ENCODE results near the gene TENM3.

TENM3 gene

DNA sequence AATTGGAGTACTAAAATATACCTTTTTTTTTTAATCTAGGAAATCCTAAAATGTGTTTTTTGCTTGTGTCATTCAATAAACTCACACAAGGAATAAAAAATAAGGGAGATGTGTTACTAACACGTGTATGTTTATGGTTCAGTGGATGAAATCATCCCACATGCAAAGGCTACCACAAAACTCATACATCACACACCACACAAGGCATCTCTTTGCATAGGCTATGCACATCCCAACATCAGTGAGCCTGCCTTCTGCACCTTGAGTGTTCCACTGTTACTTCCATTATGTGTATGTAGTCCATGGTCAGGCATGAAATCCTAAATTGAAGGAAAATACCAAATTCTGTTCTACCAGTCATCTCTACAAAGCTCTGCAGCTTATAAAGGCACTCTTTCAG is 460.9 kb downstream of the TENM3 start:
- DNase-seq = no peak

DNA sequence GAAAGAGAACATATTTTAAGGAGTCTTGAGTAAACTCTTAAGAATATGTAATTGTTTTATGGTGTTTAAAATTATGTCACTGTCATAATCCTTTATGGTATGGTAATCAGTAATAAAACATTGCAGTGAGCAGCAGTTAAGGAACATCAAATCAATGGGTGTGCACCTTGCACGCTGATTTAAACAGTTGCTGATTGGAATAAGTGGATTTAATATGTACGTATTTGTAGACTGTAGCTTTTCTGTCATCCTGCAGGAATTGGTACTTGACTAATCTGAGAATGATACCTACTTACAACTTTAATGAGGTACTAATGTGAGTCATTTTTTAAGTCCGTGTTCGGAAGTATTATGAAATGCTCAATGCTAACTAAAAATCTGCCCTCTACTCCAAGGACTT is 461.7 kb downstream of the TENM3 start:
- DNase-seq = no peak

DNA sequence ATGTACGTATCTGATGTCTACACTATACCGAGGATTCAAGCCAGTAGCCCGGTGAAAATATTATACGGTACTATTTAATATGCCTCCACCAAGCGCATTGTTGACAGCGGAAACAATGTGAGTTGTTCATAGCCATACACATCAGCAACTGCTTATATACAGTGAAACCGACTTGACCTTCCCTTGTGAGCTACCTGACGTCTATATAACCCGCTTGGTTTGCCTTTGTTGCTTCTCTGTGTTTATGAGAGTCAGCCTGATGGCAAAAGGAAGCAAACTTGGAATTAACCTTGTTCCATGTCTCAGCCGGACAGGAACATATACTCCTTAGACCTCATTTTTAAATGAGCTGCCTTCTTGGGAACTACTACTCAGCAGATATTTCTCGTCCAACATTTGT is 462.2 kb downstream of the TENM3 start:
- no peak for DNase-seq

DNA sequence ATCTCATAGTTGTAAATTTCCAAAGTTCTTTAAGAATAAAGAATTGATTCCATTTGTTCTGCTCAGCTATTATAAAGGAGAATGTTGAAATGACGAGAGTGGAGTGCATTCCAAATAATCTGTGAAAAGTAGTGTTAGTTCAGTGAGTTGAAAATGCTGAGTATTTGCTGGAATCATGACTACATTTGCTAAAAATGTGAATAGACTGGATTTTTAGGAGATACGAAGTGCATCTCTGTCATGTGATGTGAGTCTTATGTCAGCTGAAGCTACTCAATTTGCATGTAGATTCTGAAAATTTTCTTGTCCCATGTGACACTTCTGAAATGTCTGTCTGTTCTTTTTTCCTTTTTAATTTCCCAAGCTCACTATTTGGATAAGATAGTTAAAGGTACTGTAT is 468.0 kb downstream of the TENM3 start:
- DNase-seq = no peak

DNA sequence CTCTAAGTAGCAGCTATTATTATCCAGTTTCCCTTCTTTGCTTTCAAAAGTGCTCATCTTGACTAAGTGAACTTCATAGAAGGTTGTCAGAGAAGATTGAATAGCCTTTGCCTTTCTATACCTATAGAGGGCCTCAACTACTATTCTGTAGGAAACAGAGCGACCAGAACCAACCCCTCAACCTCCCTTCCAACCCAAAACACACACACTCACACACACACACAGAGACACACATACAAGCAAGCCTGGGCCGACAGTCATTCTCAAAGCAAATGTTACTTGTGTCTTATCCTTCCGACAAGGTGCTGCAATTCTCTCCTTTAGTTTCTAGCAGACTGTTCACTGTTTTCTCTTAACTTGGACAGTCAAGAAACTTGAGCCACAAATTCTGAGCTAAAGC is 472.3 kb downstream of the TENM3 start:
- no peak for DNase-seq

DNA sequence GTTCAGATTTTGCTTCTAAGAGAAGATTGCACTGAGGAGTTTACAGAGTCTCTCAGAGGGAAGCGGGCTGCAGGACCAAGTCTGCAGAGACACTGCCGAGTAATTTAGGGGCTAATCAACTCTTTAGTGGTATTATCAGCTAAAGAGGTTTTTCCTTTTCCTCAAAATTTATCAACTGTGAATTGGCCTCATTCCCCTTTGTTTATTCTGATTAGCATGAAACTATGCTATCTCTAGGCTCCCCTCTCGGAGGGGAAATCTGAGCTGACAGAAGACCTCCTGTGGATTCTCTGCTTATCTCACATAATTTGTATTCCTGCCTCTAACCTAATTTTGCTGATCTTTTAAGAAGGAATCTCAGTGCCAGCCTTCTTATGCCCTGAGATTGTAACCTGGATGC is 473.0 kb downstream of the TENM3 start:
- no peak for DNase-seq

DNA sequence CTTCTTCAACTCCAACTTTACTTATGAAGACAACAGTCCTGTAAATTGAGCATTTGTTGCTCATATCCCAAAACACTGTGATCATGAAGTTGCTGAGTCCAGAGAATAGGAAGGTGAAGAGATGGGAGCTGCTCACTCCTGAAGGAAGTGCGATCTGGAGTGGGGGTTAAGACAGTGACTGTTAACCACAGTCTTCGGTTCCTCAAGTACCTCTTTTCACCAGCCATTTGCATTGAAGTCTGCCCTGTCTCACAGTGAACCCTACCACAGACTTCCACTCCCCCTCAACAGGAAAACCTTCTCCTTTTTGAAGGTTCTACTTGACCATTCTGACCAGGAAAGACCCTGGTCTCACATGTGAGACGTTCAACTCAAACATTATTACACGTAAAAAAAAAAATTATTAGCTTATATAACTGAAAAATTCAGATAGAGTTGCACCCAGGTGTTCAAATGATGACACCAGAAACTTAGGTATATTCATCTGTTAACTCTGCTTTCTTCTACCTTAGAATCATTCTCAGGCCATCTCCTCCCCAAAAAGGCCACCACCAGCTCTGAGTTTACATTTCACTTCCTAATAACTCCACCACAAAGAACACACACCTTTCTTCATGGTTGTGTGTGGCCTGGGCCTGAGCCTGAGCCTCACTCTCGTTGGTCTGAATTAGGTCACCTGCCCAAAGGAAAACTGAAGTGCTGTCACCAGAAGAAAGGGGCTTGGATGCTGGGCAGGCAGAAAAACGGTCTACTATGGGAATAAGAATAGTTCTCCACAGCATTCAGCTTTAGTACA is 474.8 kb downstream of the TENM3 start:
- no peak for DNase-seq

DNA sequence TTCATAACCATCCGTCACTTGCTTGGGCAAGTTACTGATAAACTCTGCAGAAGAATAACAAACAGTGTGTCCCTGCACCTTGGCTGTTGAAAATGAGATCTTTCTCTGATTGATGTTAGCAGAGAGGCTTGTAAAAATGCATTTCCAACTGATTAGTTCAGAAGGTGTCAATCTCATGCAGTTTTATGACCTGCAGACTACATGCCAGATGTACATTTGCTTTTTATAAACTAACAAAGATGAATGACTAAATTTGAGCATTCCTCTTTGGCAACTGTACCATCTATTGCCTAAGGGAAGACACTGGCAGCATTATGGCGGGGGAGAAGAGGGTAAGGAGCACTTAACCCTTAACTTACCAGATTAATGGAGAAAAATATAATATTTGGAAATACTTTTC is 481.2 kb downstream of the TENM3 start:
- no peak for DNase-seq

DNA sequence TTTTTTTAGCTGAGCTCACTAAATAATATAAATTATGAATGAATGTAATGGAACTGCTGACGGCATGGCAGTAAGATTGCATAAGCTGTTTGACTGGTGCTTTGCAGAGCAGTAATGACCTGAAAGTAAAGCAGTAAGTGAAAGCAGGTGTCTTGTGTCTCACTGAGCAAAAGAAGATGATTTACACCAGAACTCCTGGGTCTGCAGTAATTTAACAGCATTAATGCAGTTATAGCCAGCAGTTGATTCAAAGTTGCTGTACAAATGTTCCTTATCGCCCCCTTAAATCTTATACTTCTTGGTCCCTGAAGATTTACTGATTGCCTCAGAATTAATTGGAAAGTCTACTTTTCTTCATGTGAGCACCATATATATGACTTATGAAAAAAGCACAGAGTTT is 486.3 kb downstream of the TENM3 start:
- DNase-seq = no peak

DNA sequence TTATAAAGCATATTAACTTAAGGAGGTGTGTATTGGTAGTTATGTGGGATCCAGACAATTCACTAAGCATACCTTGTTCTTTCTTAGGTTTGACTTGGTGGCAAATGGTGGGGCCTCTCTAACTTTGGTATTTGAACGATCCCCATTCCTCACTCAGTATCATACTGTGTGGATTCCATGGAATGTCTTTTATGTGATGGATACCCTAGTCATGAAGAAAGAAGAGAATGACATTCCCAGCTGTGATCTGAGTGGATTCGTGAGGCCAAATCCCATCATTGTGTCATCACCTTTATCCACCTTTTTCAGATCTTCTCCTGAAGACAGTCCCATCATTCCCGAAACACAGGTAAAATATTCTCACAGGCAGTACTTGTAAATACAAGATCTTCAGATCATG is 487.6 kb downstream of the TENM3 start:
- DNase-seq = no peak

DNA sequence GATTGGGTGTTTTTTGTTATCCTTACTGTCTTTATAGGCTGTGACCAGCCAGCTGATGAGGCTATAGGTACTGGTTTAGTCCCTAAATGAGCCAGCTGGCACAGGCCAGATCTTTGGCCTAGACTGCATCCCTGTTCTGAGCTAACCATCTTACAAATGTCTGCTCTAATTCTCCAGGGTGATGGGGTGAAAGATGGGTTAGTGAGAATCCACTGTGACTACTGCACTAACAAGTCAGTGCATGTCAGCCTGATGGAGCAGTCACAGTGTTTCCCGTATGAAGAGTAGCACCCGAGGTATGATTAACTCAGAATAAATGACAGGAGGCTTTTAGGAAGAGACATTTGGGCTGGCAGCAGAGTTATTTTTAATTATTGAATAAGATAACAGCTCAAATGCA is 493.0 kb downstream of the TENM3 start:
- no peak for DNase-seq

DNA sequence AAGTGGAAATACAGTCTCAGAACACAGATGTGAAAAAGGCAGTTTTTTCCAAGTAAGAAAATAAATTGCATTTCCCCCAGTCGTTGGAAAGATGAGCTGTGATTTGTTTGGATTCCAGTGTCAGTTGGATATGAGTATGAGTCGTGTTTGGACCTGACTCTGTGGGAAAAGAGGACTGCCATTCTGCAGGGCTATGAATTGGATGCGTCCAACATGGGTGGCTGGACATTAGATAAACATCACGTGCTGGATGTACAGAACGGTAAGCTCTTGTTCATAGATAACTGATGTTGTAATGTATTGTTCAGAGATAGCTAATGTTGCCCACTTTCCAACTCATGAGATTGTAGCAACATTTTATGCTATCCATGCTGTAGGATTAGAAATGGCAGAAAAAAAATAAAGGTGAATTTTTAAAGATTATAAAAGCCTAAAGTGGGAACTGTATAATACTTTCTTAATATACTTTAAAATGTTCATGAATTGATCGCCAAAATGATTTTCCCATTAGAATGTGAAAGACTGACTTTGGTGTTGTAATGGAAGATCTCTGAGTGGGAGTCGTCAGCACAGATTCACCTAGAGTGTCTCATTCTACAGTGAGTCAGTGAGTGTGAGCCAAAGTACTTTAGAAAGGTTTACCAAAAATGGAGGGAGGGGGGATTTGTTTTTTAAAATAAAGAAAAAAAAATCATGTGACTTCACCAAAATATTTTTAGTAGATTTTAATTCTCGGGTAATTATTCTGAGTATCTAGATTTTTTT is 495.3 kb downstream of the TENM3 start:
- no peak for DNase-seq

DNA sequence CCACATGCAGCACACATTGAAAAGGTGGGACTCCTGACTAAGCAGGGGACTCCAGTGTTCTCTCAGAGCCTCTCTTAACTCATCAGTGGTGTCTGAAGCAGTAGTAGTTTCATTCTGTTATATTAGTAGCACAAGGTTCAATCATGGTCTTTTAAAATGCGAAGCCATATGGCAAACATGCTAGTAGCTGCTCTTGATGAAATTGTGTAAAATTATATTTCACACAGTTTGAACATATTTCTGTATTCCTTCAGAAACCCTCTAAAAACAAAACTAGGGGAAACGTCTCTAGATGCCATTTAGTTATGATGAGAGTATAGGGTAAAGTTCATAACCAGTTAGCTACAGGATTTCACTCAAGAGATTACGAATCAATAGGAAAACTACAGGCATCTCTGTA is 497.1 kb downstream of the TENM3 start:
- no peak for DNase-seq

DNA sequence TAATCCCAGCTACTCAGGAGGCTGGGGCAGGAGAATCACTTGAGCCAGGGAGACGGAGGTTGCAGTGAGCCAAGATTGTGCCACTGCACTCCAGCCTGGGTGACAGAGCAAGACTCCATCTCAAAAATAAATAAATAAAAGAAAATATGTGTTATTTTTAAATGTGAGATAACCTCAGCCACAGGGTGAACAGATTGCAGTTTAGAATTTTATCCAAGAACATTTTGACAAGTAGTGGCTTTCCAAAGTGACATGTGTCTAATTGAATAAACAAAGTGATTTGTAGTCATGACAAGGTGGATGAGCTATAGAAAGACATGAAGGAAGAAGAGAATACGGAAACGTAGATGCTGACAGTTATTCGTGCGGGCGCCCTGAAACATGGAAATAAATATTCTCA is 497.9 kb downstream of the TENM3 start:
- no peak for DNase-seq

DNA sequence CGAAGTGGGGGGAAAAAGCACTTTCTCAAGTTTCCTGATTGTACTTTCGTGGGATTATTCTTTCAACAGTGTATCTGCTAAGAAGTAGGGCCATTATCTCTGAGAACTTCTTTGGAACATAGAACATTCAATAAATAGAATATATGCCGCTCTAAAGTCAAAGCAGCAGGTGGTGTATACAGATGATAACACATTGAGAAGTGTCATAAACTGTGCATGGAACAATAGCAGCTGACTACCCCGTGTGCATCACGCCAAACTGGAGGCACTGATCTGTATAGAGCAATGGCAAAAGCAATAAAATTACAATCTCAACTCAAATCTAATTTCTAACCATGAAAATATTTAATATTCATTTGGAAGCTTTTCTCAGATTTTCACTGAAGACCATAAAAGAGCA is 498.7 kb downstream of the TENM3 start:
- no peak for DNase-seq

DNA sequence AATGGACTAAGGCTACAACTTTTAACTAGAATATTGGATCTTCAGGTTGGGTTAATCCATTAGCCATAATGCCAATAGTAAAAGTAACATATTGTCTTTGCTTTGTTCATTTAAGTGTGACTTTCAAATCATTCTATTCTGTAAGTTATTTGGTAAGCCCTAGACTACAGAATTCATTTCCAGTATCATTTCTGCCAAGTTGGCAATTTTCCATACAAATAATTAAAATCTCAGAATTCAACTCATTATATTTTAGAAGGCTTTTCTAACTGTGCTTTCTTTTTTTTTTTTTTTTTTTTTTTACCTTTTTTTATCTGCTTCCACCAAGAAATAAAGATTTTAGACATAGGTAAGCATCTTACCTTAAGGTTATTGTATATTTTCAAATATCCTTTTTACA is 500.6 kb downstream of the TENM3 start:
- no peak for DNase-seq

DNA sequence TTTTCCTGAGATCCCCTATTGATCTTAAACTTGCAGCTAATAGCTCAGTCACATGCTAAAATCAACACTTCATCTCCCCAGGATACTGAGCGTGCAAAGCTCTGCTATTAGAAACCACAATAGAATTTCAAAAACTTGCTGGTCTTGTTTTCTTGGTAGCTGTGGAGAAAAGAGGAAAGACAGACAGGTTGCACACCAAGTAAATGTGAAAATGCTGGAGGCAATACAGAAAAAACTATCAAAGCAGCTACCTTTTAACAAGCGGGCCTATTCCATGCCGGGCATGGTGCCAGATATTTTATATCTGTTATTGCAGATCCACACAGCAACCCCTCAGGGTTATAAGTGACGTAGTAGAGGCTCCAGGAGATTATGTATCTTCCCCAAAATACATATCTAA is 502.0 kb downstream of the TENM3 start:
- DNase-seq = no peak

DNA sequence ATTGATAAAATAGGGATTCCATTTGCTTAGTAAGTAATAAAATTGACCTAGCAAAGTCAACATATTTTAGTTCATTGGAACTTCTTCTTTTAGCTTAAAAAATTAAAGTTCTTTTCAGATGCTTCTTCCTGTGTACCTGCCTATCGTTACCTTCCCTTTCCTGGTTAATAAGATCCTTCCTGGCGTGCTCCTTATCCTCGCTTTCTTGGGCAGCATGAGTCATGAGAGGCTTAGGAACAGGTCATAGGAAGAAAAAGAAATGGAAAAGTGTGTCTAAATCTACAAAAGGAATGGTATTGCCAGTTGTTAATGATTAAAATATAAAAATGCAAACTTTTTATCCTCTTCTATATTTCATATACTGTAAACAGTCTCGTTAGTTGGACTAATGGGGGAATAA is 503.7 kb downstream of the TENM3 start:
- no peak for DNase-seq

DNA sequence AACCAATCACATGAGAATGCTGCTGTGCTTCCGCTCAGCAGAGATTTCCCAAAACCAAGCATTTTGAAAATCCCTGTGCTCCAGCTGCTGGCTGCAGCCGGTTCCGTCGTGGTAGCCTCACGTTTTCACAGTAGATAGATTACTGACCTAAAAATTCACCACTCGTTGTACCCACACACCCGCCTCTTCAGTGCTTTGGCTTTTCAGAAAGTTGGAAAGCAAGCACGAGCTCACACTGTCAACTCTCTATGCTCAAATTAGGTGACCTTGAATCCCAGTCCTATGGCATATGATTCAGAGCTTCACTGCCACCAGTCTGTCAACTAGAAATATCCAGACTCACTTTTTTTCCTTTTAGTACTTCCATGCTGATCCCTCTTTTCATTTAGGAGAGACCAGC is 505.1 kb downstream of the TENM3 start:
- no peak for DNase-seq

DNA sequence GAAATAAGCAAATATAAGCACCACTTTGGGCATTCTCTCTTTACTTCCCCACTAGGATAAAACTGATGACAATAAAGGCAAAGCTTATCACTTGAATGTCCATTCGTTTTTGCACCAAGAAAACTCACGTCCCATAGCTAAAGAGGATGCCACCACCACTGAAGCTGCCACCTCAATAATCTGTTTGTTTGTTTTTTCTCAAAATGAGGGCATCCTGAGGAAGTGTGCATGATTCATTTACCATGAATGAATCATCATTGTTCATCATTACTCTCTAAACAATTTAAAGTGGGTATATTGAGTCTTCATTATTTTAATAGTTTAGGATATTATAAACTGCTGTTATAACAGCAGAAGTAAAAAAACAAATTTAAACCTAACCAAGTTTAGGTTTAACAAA is 505.7 kb downstream of the TENM3 start:
- no peak for DNase-seq

DNA sequence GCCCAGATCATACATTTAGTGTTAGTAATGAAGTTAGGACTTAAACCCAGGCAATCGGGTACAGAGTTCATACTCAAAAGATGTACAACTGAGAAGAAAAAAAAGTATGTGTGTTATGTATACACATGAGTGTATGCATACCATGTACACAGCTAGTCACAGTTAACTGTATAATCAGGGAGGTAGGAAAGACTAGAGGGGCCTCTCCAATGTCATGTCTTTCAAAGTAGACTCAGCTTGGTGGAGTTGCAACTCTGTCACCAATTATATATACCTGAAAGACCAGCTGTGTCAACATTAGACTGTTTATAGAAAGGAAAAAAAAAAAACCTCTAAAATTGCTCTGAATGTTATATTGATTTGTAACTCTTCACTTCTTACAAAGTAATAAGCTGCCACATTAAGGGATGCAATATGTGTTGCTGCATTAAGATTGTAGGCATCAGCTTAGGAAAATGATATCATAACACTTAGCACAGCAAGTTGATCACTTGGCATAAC is 506.5 kb downstream of the TENM3 start:
- no peak for DNase-seq

DNA sequence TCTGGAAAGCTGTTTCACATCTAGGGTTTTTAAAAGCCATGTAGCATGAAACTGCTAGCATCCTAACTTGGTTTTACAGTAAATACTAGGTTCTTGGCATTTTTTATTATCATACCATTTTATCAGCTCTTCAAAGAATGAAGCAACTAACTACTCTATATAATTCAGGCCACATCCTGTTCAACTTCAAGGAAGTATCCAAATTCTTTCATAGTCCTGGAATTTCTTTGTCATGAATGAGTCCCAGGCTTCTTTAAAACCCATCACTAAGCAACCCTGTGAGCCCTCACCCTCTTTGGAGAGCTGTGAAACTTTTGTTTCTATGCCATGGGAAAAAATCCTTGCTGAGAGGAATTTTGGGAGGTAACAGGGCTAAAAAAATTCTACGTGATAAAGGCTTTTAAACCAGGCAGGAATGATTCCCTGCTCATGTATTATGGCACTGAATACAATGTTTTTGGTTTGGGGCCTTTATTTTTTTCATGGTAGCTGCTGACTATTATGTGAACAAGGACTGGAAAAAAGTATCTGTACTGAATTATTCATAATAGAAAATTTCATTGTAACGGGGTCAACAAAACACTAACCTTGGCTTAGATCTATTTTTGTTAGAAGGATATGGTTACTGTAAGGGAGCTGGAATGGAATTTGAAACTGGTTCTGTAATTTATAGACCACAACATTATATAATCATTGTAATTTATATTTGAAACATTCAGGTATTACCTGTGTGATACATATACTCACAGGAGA is 509.1 kb downstream of the TENM3 start:
- DNase-seq = no peak

DNA sequence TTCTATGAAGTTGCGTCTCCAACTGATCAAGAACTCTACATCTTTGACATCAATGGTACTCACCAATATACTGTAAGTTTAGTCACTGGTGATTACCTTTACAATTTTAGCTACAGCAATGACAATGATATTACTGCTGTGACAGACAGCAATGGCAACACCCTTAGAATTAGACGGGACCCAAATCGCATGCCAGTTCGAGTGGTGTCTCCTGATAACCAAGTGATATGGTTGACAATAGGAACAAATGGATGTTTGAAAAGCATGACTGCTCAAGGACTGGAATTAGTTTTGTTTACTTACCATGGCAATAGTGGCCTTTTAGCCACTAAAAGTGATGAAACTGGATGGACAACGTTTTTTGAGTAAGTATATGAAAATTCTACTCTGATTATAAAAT is 511.7 kb downstream of the TENM3 start:
- no peak for DNase-seq

DNA sequence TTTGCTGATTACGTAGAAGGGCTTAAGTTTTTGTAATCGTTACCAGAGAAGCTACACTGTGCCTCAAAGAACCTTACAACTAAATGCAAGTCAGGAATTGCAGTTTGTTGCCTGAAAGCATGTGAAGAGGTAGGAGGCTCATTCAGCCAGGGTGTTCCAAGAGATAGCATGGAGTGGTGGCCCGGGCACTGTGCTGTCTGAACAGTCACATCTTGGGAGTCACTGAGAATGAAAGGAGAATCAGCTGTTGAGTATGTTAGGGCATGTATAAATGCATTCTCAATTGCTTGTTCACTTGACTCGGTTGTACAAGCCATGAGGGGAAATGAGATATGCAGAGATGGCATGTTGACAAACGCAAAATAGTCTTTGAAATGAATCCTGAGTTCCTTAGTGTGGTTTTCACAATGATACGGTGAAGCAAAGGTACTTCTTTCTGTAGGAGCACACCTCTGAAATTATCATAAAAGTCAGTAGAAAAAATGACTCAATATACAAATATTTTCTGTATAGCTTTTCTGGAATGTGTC is 513.0 kb downstream of the TENM3 start:
- no peak for DNase-seq
